HUDEP-2 (cell line): ENCODE results near the gene CIT.
A peak's percentile ranks its signal among the peaks of the same experiment; 100 is the strongest.
"Not testable (repeated sequence)": the region's sequence is repeated elsewhere in the genome, so short reads cannot be mapped to it uniquely, and the experiment has no call there.

ENCODE experiments used
- DNase-seq, 76 experiments: peaks; one replicate each; lab custom pipeline; 2025; ENCODE audit not compliant: unreplicated experiment in 76 of 76; lab: John Stamatoyannopoulos, UW

CIT gene

DNA sequence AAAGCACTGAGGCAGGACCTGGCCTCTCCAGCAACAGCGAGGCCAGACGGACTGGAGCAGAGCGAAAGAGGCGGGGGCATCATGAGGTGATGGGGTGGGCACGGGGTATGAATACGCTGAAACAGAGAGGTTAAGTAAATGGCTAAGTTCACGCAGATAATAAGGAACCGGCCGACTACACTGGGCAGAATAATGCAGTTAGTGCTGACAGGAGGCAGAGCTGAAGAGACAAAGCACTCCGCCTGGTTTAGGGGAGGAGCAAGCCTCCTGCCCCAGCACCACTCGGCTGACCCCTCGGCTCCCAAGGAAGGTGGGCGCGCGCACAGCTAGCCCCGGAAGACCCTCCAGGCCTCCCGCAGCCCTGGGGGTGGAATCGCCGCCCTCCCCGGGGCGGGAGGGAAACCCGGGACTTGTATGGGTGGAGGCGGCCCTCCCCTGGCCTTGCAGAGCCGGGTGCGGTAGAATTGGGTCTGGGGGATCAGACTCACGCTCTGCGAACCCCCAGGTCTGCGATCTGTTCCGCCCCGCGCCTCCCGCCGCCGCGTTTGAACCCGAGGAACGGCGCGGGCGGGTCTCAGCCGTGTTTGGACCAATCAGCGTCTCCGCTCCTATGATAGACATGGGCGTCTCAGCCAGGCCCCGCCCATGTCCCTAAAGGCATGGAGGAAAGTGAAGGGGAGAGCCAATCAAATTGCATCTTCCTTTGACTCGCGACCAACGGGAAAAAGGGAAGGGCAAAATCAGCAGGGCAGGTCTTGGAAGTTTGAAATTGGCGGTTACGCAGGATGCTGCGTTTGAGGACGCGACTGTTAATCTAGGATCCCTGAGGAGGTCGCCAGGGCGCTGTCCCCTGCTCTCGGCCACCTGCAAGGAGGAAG, at the start of gene CIT:
Gene CIT, minus strand, starts transcription at position 560 of the 878 bp plus-strand sequence. CDS start 1,152 bp downstream, outside the sequence.
- peak; percentile 5 to 94 (median 85) for DNase-seq

DNA sequence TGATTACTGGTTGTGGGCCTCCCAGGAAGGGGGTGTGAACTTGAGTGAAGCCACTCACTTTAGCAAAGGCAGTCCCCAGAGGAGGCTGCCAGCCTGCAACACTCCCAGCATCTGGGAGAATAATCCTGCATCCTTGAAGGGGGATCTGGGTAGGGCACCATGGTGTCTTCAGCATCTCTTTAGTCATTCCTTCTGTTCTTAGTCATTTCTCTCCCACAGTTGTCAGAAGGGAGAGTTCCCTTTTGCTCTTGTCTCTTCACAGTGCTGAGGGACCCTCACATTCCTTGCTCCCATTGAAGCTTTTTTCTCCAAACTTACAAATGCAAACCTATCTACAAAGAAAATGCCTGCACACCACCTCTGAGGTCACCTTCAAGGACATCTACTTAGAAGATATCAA, 48.1 kb upstream of the CIT start:
- DNase-seq: no peak

- no peak for DNase-seq
These were observed 42.9 kb upstream of the CIT start for GRCh38 chr12:119920064-119920463.

DNA sequence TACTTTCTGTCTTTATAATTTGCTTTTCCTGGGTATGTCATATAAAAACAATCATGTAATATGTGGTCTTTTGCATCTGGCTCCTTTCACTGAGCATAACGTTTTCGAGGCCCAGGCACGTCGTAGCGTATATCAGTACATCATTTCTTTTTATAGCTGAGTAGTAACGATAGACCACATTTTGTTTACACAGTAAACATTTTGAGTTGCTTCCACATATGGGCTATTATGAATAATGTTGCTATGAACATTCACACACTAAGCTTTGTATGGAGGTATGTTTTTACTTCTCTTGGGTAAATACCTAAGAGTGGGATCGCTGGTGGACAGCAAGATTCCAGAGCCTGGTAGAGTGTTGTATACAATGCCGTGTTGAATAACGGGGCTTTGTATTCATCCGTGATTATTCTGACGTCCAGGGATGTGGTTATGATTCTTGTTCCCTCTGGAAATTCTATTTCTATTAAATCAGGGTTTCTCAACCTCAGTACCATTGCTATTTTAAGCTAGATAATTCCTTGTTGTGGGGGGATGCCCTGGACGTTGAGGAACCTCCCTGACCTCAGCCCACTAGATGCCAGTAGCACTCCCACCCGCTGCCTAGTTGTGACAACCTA, 38.9 kb upstream of the CIT start:
- DNase-seq: no peak

GRCh38 chr12:119914666-119915065, 37.5 kb upstream of the CIT start:
- DNase-seq: no peak

DNA sequence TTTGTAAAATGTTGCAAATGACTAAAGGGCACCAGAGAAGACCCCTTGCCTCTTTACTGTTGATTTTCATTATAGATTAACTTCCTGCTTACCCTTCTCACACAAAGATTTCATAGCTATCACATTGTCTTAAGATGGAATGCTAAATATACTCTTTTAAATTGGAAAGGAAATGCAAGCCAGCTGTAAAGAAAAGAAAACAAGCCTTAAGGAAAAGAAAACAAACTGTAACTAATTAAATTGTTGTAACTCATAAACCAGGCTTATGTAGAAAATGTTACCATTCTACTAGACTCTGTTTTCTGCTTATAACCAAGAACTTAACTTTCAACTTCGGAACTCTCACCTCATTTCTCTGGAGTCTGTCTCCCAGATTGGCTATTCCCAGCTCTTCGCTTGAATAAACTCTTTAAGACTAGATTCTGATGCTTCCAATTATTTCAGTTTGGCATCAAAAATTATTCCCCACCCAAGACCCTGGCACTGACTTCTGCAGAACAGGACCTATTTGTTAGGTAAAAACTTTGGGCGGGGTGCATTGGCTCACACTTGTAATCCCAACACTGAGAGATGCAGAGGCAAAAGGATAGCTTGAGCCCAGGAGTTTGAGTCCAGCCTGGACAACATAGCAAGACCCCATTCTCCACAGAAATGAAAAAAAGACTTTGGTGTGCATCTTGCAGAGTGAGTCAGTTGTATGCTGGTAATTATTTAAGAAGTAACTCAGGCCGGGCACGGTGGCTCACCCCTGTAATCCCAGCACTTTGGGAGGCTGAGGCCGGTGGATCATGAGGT, 36.6 kb upstream of the CIT start:
- no peak for DNase-seq

DNA sequence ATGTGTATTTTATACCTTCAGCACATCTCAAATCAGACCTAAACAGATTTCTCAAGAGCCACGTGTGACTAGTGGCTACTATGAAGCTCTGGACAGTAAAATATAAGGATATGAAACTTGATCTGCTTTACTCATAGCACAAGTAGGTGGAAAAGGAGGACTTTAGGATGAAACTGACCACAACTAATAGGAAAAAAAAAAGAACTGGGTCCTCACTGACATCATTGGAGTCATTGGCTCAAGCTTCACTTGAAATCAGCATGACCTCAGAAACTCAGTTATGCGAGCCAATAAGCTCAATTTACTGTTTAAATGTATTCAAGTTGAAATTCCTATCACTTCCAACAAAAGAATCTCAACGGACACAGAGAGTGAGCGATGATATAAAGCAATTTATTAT, 34.1 kb upstream of the CIT start:
- no peak for DNase-seq

GRCh38 chr12:119910586-119910985, 33.5 kb upstream of the CIT start:
- DNase-seq: no peak

DNA sequence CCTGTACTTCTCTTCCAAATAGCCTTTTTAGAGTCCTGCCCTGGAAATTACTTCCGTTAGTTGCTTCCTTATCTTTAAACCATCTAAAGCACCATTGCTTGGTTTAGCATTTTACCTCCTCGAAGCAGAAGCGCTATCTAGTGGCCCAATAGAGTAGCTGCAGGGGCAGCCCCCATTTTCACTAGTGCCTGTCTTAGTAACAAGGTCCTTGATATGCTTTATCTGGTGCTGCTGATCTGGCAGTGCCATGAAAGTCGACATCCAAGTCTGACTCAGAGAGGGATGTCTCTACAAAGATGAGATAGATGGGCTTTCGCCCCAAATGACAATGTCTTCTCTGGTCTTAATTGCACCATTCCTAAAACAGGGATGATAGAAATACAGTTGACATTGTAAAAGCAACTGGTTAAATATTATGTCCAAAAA, 25.0 kb upstream of the CIT start:
- peak in 73 of 76 experiments; percentile 15 to 90 (median 61) for DNase-seq

DNA sequence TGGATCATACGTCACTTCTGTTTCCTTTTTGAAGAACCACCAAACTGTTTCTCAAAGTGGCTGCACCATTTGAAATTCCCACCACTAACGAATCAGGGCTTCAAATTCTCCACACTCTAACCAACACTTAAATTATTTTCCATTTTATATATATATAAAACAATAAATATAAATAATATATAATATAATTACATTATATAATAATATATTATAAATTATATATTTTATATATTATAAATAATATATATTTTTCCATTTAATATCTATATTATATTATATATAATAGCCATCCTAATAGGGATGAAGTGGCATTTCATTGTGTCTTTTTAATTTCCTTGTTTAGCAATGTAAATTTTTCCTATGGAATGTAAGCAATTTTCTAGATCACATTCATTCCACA, 24.6 kb upstream of the CIT start:
- no peak for DNase-seq

GRCh38 chr12:119894916-119895315, 17.8 kb upstream of the CIT start:
- DNase-seq: no peak

- DNase-seq: not testable (repeated sequence)
These were observed 15.5 kb upstream of the CIT start for GRCh38 chr12:119892611-119893010.

DNA sequence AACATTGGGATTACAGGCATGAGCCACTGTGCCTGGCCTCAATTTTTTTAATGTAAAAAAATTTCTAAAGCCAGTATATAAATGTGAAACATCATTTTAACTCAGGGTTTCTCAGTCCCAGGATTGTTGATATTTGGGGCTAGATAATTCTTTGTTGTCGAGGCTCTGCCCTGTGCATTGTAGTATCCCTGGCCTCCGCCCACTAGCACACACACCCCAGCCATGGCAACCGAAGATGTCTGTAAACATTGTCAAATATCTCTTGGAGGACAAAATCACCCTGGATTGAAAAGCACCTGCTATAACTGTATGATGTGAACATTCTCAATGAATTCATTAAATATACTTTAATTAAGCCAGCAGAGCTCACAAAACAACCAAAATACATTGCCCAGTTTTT, 8.4 kb upstream of the CIT start:
- no peak for DNase-seq

DNA sequence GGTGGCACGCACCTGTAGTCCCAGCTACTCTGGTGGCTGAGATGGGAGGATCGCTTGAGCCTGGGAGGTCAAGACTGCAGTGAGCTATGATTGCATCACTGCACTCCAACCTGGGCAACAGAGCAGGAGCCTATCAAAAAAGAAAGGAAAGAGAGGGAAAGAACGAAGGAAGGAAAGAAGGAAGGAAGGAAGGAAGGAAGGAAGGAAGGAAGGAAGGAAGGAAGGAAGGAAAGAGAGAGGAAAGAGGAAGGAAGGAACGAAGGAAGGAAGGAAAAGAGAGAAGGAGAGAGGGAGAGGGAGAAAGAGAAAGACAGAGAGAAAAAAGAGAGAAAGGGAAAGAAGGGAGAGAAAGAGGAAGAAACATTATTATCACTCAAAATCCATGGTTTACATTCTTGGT, 6.7 kb upstream of the CIT start:
- not testable (repeated sequence) for DNase-seq

GRCh38 chr12:119883237-119883636, 6.1 kb upstream of the CIT start:
- DNase-seq: no peak

DNA sequence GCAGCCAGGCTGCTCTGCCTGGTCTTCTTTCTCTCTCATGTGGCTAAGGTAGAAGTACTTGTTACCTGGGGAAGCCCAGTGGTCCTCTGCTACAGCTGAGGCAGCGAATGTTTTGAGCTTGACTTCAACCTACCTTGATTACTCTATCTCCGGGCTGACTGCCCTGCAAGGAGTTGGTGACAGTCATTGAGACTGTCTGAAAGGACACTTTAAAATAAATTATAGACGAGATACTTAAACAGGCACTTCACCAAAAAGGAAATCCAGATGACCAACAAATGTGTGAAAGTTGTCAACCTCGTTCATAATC, 474 bp upstream of the CIT start:
- DNase-seq: no peak

DNA sequence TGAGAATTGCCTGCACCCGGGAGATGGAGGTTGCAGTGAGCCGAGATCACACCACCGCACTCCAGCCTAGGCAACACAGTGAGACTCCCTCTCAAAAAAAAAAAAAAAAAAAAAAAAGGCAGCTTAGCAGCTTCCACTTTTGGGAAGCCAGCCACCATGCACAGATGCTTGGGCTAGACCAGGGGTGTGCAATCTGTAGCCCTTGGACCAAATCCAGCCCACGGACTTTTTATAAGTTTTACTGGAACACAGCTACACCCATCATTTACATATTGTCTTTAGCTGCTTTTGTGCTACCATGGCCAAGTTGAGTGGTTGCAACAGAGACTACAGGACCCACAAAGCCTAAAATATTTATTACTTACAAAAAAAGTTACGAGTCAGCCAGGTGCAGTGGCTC, 6.7 kb downstream of the CIT start:
- DNase-seq: peak in 19 of 76 experiments; percentile 3 to 37 (median 11)

DNA sequence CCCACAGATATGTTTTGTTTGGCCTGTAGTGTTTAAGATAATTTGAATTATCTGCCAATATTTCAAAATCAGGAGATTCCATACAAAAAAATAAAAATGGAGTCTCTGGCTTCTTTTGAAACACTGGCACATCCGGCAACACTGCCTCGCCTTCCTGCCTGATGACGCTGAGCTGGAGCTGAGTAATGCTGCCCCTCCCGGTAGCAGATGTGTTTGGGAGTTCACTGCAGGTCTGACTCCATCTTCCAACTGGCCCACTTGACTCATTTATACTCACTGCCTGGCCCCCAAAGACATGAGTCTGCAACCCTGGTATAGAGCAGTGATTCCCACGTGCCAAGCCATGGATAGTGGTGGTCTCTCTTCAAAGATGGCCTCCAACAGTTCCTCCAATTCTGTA, 7.4 kb downstream of the CIT start:
- DNase-seq: peak in 15 of 76 experiments; percentile 0 to 37 (median 14)

DNA sequence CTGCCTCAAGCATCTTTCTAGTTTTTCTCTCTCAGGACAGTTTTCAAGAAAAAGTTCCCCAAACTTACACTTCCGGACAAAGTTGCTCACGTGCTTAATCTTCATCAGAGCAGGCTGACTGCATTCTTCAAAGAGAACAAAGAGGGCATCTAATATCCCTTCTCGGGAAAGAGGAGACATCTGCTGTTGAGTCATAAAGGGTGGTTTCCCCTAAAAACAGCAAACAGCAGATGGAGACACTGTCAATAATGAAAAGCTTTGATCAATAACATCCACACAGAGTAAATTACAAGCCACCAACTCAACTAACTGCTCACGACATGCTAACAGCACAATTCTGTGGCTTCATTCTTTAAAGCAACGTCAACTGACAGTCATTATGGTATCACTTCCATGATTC, 8.1 kb downstream of the CIT start:
- DNase-seq: no peak

DNA sequence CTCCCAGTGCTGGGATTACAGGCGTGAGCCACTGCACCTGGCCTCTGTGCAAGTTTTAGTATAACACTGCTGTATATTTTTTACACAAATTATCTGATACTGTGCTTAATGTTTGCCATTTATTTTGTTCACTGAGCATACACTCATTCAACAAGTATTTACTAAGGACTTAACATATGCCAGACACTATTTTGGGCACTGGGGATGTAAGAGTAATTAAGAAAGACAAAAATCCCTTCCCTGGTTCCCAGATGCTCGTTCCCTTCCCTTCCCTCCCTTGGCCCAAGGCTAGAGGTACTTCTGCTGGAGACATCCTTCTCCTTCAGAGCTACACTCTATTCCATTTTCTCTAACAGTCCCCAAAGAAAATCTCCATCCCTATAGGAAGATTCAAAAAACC, 12.5 kb downstream of the CIT start:
- no peak for DNase-seq

DNA sequence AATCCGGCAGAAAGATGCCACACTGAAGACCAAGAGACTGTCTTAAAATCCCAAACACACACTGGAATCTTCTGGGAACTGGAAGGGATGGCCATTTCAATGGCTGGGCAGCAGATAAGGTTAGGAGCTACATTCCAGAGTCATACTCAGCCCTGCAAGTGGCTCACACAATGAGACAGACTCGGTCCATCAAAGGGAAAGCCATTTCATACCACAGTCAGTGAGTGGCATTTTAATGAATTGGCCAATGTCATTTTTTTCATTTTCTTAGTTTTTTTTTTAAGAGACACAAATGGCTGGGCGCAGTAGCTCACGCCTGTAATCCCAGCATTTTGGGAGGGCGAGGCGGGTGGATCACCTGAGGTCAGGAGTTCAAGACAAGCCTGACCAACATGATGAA, 17.9 kb downstream of the CIT start:
- DNase-seq: no peak
